A673 (cell line): ENCODE data around the gene LSR.

Experiments
- EZH2 ChIP-seq: fragments of 200-600 bp; sonication (generic); IDR thresholded peaks from 2 replicates; pipeline ENCODE4 v1.6.1; 2017; ENCODE audit warnings: borderline replicate concordance, low read depth, mild to moderate bottlenecking, mixed read lengths, antibody characterized with exemption, low read length; ENCODE audit not compliant: poor library complexity, severe bottlenecking
- TF ChIP-seq, protein P1 (sequence below): fragments of 300-800, 200-600 bp; sonication (generic); conservative IDR thresholded peaks from 2 replicates; pipeline ENCODE4 v1.5.1; 2017; ENCODE audit warnings: low read depth, mild to moderate bottlenecking, antibody characterized with exemption, low read length, moderate library complexity, mixed read lengths

GRCh38 chr19:35300339-35300649 lies 51.5 kb downstream of the LSR start:
- TF ChIP-seq, protein P1, sequence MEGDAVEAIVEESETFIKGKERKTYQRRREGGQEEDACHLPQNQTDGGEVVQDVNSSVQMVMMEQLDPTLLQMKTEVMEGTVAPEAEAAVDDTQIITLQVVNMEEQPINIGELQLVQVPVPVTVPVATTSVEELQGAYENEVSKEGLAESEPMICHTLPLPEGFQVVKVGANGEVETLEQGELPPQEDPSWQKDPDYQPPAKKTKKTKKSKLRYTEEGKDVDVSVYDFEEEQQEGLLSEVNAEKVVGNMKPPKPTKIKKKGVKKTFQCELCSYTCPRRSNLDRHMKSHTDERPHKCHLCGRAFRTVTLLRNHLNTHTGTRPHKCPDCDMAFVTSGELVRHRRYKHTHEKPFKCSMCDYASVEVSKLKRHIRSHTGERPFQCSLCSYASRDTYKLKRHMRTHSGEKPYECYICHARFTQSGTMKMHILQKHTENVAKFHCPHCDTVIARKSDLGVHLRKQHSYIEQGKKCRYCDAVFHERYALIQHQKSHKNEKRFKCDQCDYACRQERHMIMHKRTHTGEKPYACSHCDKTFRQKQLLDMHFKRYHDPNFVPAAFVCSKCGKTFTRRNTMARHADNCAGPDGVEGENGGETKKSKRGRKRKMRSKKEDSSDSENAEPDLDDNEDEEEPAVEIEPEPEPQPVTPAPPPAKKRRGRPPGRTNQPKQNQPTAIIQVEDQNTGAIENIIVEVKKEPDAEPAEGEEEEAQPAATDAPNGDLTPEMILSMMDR, result no peak
- TF ChIP-seq EZH2, result no peak
